ENCODE measurements around the gene PMS1.

- TF ChIP-seq CTCF (conservative IDR thresholded peaks at IDR 0.05), result no peak
- TF ChIP-seq ZFX (IDR thresholded peaks at IDR 0.05), result no peak
Measured at GRCh38 chr2:189865826-189866225, 81.6 kb downstream of the PMS1 start.

Measured in C4-2B (cell line).